B cell (primary cell): ENCODE results near the gene TMEM119. TPM values are rescaled to one million over a fixed set of nuclear protein-coding genes. Genes with fewer than 3 reads are reported as not detected.
"Not testable (repeated sequence)": the region's sequence is repeated elsewhere in the genome, so short reads cannot be mapped to it uniquely, and the experiment has no call there.

Experiments
- ATAC-seq: fragments of 200-7000 bp; cut with Tn5 transposase; one replicate; pipeline ENCODE4 v1.10.0; 2021; ENCODE audit warnings: low read depth, mild to moderate bottlenecking, moderate number of reproducible peaks, moderate library complexity
- CTCF ChIA-PET: fragments of 350-600 bp; sonication (Branson Sonifier 250); formaldehyde crosslinking; loops from one replicate; lab custom pipeline; 2021; ENCODE audit warnings: antibody characterized with exemption, inconsistent platforms; lab: Charles Lee
- POLR2A ChIA-PET: fragments of 350-600 bp; sonication (Branson Sonifier 250); formaldehyde crosslinking; loops from one replicate; lab custom pipeline; 2021; ENCODE audit warnings: antibody characterized with exemption; lab: Charles Lee
- DNase-seq: peaks from one replicate; pipeline ENCODE4 v3.0.0; 2013
- H2AFZ ChIP-seq: 2 replicates; pipeline ENCODE4 v1.6.1; 2012; ENCODE audit warnings: mild to moderate bottlenecking, low read depth, low read length; ENCODE audit not compliant: insufficient read depth, poor library complexity, severe bottlenecking
- H3K27ac ChIP-seq, 2 donors: 1 replicate in 1 of 2; 2 replicates in 1 of 2; pipeline ENCODE4 v1.5.1; 2012 to 2013; ENCODE audit warnings: low read length in 2 of 2, mild to moderate bottlenecking in 2 of 2, moderate library complexity in 1 of 2
- H3K27me3 ChIP-seq, 4 experiments: fragments of 200-600 bp in 1 of 4; sonication (generic) in 1 of 4; replicated peaks in 1 of 4; 1 replicate in 2 of 4; 2 replicates in 2 of 4; pipeline versions ENCODE4 v1.6.1 to v1.7.0; 2013 to 2016; ENCODE audit warnings: low read length in 3 of 4, mild to moderate bottlenecking in 2 of 4, mixed read lengths in 1 of 4, moderate library complexity in 1 of 4; ENCODE audit not compliant: insufficient read depth in 4 of 4, control insufficient read depth in 3 of 4; ENCODE audit errors: control extremely low read depth in 1 of 4
- H3K36me3 ChIP-seq, 2 experiments: replicated peaks in 1 of 2; 1 replicate in 1 of 2; 2 replicates in 1 of 2; pipeline versions ENCODE4 v1.6.1 to v1.7.1; 2013; ENCODE audit warnings: low read length in 1 of 2; ENCODE audit not compliant: insufficient read depth in 2 of 2, control insufficient read depth in 1 of 2; ENCODE audit errors: control extremely low read depth in 1 of 2, extremely low read depth in 1 of 2
- H3K4me1 ChIP-seq, 2 donors: fragments of 200-600 bp in 1 of 2; sonication (generic) in 1 of 2; 1 replicate in 1 of 2; 2 replicates in 1 of 2; pipeline versions ENCODE4 v1.5.1 to v1.6.1; 2013 to 2017; ENCODE audit warnings: low read length in 2 of 2; ENCODE audit not compliant: control insufficient read depth in 2 of 2, insufficient read depth in 2 of 2
- H3K4me2 ChIP-seq: replicated peaks from 2 replicates; pipeline ENCODE3; 2012; ENCODE audit warnings: mild to moderate bottlenecking, low read depth, low read length; ENCODE audit not compliant: poor library complexity, severe bottlenecking
- H3K4me3 ChIP-seq, 5 experiments: fragments of 200-600 bp in 1 of 5; sonication (generic) in 1 of 5; 1 replicate in 3 of 5; 2 replicates in 2 of 5; pipeline versions ENCODE4 v1.5.1 to v1.7.0; 2011 to 2016; ENCODE audit warnings: low read length in 4 of 5, mild to moderate bottlenecking in 4 of 5, low read depth in 2 of 5, control low read depth in 1 of 5, moderate library complexity in 1 of 5; ENCODE audit not compliant: insufficient read depth in 1 of 5; ENCODE audit errors: control extremely low read depth in 1 of 5, extremely low read depth in 1 of 5
- H3K79me2 ChIP-seq: fragments of 200-600 bp; sonication (generic); one replicate; pipeline ENCODE4 v1.6.0; 2016; ENCODE audit warnings: low read length; ENCODE audit not compliant: control insufficient read depth, insufficient read depth
- H3K9ac ChIP-seq: fragments of 200-600 bp; sonication (generic); 2 replicates; pipeline ENCODE4 v1.6.1; 2017; ENCODE audit warnings: mild to moderate bottlenecking, low read length, moderate library complexity
- H3K9me3 ChIP-seq, 3 donors: one replicate each; pipeline versions ENCODE4 v1.6.1 to v1.7.1; 2013; ENCODE audit warnings: low read length in 2 of 3; ENCODE audit not compliant: control insufficient read depth in 2 of 3, insufficient read depth in 1 of 3; ENCODE audit errors: control extremely low read depth in 1 of 3
- H4K20me1 ChIP-seq: 2 replicates; pipeline ENCODE4 v1.6.0; 2012; ENCODE audit warnings: mild to moderate bottlenecking, low read length; ENCODE audit not compliant: insufficient read depth, control insufficient read depth, poor library complexity, severe bottlenecking
- H3K27ac Mint-ChIP-seq: one replicate; pipeline ENCODE4 v1.8.0; 2021; ENCODE audit warnings: mixed read lengths
- H3K27me3 Mint-ChIP-seq: one replicate; pipeline ENCODE4 v1.8.0; 2021; ENCODE audit warnings: mixed read lengths
- H3K4me1 Mint-ChIP-seq: one replicate; pipeline ENCODE4 v1.8.0; 2021; ENCODE audit warnings: mixed read lengths
- H3K4me3 Mint-ChIP-seq: one replicate; pipeline ENCODE4 v1.8.0; 2021; ENCODE audit warnings: mixed read lengths
- H3K9me3 Mint-ChIP-seq: one replicate; pipeline ENCODE4 v1.8.0; 2022; ENCODE audit warnings: mixed read lengths; ENCODE audit not compliant: insufficient read depth
- CTCF ChIP-seq: fragments of 200-600 bp; IDR thresholded peaks from one replicate; pipeline ENCODE4 v1.8.0; 2022; ENCODE audit warnings: antibody characterized with exemption, mild to moderate bottlenecking
- EZH2 ChIP-seq: IDR thresholded peaks from 2 replicates; pipeline ENCODE4 v1.6.1; 2012; ENCODE audit warnings: borderline replicate concordance, low read depth, mild to moderate bottlenecking, moderate library complexity, low read length; ENCODE audit not compliant: insufficient read depth, poor library complexity, severe bottlenecking
- WGBS: methylation state at CpG from one replicate; pipeline ENCODE4 v1.1.5; 2013; ENCODE audit warnings: missing lambda C conversion rate; ENCODE audit not compliant: insufficient coverage; 5-methylcytosine and 5-hydroxymethylcytosine counted together
- intact Hi-C: fragments of 100-400 bp; cut with micrococcal nuclease; formaldehyde crosslinking; loops from one replicate; pipeline ENCODE4 v1.10.0; 2022
- polyA plus RNA-seq: library from polyadenylated mRNA; depleted of rRNA; stranded (reverse); fragments of >200 nt; gene quantifications from 2 replicates; pipeline ENCODE4 v1.2.3, GENCODE V29; 2012
- total RNA-seq, 2 donors: library from RNA; stranded (reverse); fragments of 120-200 nt in 1 of 2; gene quantifications; 1 replicate in 1 of 2; 2 replicates in 1 of 2; pipeline versions ENCODE4 v1.2.3 to v1.2.4, GENCODE V29; 2013 to 2022

The TMEM119 gene
- total and polyA plus RNA-seq, 2 donors (not counting 1 experiment from before 2014, with no cell fraction given) = 0.25 TPM; not detected in 1

- H3K36me3 ChIP-seq = no peaks in the 10 kb centered on the region
- WGBS = 89% methylated on average over 7 of the region's 7 CpGs
- no peaks in the 10 kb centered on the region for H3K27me3 ChIP-seq
- POLR2A ChIA-PET = interaction anchor here (0.5 to 14.8 kb wide), 13 partner anchors 9 to 897 kb away, joined by 3 to 133 read pairs (median 5); partner anchors contain the start of genes ISCU and SART3
- peak overlapping the region; percentile 84 for H3K4me2 ChIP-seq
- H3K9me3 Mint-ChIP-seq = no peaks in the 10 kb centered on the region
- peaks cover 36% of the 10 kb centered on the region for H3K79me2 ChIP-seq
- intact Hi-C loops = loop anchor here (1.0 to 10.0 kb wide), 5 partner anchors 16 to 518 kb away; partner anchors contain the start of genes ALKBH2, CORO1C, FICD and UNG
- no peak overlapping the region for H2AFZ ChIP-seq
- H3K9ac ChIP-seq = peak overlapping the region; percentile 44
- peaks cover 89% of the 10 kb centered on the region for H3K4me1 Mint-ChIP-seq
- peak overlapping the region; percentile 92 to 95 for H3K27ac ChIP-seq
- peak overlapping the region; percentile 18 to 82 (median 30) for H3K4me3 ChIP-seq
- H3K27me3 Mint-ChIP-seq = no peaks in the 10 kb centered on the region
- ATAC-seq = no peak
- peak overlapping the region; percentile 100 for H3K27ac Mint-ChIP-seq
- no peak for DNase-seq
- CTCF ChIA-PET = interaction anchor here (0.6 to 17.3 kb wide), 13 partner anchors 9 to 218 kb away, joined by 3 to 431 read pairs (median 5); partner anchors contain the start of genes ISCU and SART3
- peaks cover 78 to 88% of the 10 kb centered on the region in 2 donors for H3K4me1 ChIP-seq
- H4K20me1 ChIP-seq = peaks cover 2% of the 10 kb centered on the region
- TF ChIP-seq CTCF (no peak), EZH2 (no peak)
- peak overlapping the region; percentile 99 for H3K4me3 Mint-ChIP-seq
- peaks cover 0 to 8% (median 4%) of the 10 kb centered on the region in 3 donors for H3K9me3 ChIP-seq
Observed at GRCh38 chr12:108633081-108633533, 35.2 kb upstream of the TMEM119 start.

- not testable (repeated sequence) for H3K27me3 Mint-ChIP-seq, H2AFZ ChIP-seq, H3K9me3 Mint-ChIP-seq, DNase-seq, ATAC-seq, H3K27me3 ChIP-seq, H3K36me3 ChIP-seq, H3K9me3 ChIP-seq, H4K20me1 ChIP-seq
- peak overlapping the region; percentile 92 to 95 for H3K27ac ChIP-seq
- POLR2A ChIA-PET = interaction anchor here (0.8 to 14.8 kb wide), 3 partner anchors 14 to 67 kb away, joined by 3 to 133 read pairs (median 14); no protein-coding TSS in a partner anchor
- peak overlapping the region in 2 of 5 experiments; percentile 38 to 48 for H3K4me3 ChIP-seq
- H3K4me2 ChIP-seq = peak overlapping the region; percentile 84
- peaks cover 33% of the 10 kb centered on the region for H3K79me2 ChIP-seq
- H3K4me3 Mint-ChIP-seq = peak overlapping the region; percentile 83
- 83% methylated on average over 3 of the region's 4 CpGs for WGBS
- intact Hi-C loops = loop anchor here (10.0 kb wide), 2 partner anchors 464 to 516 kb away; partner anchors contain the start of genes ALKBH2 and UNG
- H3K9ac ChIP-seq = peak overlapping the region; percentile 50
- H3K4me1 Mint-ChIP-seq = peaks cover 83% of the 10 kb centered on the region
- H3K4me1 ChIP-seq = peaks cover 72 to 89% of the 10 kb centered on the region in 2 donors
- CTCF ChIA-PET = interaction anchor here (8.0 to 17.3 kb wide), 4 partner anchors 14 to 64 kb away, joined by 63 to 431 read pairs (median 166); partner anchors contain the start of genes ISCU and SART3
- H3K27ac Mint-ChIP-seq = peak overlapping the region; percentile 97
Observed at GRCh38 chr12:108631261-108631660, 33.4 kb upstream of the TMEM119 start.
